GM21619 (cell line): ENCODE results near the gene FZD1.

Experiments
- ATAC-seq: cut with Tn5 transposase; IDR thresholded peaks from one replicate; pipeline ENCODE4 v1.9.1; 2021; ENCODE audit not compliant: unreplicated experiment

FZD1 gene

DNA sequence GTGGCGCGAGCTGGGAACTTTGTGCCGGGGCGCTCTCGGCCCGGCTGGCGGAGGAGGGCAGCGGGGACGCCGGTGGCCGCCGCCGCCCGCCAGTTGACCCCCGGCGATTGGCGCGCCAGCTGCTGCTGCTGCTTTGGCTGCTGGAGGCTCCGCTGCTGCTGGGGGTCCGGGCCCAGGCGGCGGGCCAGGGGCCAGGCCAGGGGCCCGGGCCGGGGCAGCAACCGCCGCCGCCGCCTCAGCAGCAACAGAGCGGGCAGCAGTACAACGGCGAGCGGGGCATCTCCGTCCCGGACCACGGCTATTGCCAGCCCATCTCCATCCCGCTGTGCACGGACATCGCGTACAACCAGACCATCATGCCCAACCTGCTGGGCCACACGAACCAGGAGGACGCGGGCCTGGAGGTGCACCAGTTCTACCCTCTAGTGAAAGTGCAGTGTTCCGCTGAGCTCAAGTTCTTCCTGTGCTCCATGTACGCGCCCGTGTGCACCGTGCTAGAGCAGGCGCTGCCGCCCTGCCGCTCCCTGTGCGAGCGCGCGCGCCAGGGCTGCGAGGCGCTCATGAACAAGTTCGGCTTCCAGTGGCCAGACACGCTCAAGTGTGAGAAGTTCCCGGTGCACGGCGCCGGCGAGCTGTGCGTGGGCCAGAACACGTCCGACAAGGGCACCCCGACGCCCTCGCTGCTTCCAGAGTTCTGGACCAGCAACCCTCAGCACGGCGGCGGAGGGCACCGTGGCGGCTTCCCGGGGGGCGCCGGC is 870 bp downstream of the FZD1 start:
- ATAC-seq = peak; percentile 32

DNA sequence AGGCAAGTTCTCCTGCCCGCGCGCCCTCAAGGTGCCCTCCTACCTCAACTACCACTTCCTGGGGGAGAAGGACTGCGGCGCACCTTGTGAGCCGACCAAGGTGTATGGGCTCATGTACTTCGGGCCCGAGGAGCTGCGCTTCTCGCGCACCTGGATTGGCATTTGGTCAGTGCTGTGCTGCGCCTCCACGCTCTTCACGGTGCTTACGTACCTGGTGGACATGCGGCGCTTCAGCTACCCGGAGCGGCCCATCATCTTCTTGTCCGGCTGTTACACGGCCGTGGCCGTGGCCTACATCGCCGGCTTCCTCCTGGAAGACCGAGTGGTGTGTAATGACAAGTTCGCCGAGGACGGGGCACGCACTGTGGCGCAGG is 1.4 kb downstream of the FZD1 start:
- no peak for ATAC-seq

DNA sequence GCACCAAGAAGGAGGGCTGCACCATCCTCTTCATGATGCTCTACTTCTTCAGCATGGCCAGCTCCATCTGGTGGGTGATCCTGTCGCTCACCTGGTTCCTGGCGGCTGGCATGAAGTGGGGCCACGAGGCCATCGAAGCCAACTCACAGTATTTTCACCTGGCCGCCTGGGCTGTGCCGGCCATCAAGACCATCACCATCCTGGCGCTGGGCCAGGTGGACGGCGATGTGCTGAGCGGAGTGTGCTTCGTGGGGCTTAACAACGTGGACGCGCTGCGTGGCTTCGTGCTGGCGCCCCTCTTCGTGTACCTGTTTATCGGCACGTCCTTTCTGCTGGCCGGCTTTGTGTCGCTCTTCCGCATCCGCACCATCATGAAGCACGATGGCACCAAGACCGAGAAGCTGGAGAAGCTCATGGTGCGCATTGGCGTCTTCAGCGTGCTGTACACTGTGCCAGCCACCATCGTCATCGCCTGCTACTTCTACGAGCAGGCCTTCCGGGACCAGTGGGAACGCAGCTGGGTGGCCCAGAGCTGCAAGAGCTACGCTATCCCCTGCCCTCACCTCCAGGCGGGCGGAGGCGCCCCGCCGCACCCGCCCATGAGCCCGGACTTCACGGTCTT is 1.9 kb downstream of the FZD1 start:
- ATAC-seq = no peak

- no peak for ATAC-seq
Measured at GRCh38 chr7:91266689-91267090, 2.5 kb downstream of the FZD1 start.

DNA sequence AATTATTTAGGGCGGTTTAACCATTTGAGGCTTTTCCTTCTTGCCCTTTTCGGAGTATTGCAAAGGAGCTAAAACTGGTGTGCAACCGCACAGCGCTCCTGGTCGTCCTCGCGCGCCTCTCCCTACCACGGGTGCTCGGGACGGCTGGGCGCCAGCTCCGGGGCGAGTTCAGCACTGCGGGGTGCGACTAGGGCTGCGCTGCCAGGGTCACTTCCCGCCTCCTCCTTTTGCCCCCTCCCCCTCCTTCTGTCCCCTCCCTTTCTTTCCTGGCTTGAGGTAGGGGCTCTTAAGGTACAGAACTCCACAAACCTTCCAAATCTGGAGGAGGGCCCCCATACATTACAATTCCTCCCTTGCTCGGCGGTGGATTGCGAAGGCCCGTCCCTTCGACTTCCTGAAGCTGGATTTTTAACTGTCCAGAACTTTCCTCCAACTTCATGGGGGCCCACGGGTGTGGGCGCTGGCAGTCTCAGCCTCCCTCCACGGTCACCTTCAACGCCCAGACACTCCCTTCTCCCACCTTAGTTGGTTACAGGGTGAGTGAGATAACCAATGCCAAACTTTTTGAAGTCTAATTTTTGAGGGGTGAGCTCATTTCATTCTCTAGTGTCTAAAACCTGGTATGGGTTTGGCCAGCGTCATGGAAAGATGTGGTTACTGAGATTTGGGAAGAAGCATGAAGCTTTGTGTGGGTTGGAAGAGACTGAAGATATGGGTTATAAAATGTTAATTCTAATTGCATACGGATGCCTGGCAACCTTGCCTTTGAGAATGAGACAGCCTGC is 3.1 kb downstream of the FZD1 start:
- ATAC-seq = no peak

GRCh38 chr7:91270372-91270771 is 6.1 kb downstream of the FZD1 start:
- no peak for ATAC-seq

- peak; percentile 91 for ATAC-seq
Measured at GRCh38 chr7:91276909-91277308, 12.7 kb downstream of the FZD1 start.

DNA sequence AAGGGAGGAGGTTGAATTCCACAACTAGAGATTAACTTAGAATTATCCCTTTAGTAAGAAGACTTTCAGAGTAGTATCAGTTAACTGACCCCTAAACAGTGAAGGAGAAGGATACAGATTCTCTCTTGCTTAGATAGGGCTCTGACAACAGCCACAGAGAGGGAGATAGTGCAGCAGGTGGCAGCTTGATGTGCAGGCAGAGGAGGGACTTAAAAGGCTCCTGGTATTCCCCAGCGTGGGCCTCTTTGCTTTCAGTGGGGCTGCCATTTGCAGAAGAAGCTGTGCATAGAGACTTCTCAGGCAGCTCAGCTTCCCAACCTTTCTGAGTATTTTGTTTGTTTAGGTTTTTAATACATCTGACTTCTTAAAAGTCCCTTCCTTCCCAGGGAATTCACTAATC is 16.0 kb downstream of the FZD1 start:
- ATAC-seq = no peak

DNA sequence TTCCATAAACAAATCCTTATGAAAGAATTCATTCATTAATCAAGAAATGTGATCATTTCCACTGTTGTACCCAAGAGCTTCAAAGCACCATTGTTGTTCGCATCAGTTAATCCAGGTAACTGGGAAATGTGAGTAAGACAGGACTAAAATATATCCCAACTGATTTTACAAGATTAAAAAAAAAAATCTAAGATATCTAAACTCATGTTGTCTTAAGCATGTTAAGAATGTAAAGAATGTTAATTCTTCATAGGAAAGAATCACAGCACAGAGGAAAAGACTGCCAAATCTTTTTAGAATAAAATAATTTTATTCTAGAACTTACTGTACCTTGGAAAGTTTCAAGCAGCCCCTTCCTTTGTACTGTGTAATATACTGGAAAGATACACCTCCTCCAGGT is 16.4 kb downstream of the FZD1 start:
- no peak for ATAC-seq

DNA sequence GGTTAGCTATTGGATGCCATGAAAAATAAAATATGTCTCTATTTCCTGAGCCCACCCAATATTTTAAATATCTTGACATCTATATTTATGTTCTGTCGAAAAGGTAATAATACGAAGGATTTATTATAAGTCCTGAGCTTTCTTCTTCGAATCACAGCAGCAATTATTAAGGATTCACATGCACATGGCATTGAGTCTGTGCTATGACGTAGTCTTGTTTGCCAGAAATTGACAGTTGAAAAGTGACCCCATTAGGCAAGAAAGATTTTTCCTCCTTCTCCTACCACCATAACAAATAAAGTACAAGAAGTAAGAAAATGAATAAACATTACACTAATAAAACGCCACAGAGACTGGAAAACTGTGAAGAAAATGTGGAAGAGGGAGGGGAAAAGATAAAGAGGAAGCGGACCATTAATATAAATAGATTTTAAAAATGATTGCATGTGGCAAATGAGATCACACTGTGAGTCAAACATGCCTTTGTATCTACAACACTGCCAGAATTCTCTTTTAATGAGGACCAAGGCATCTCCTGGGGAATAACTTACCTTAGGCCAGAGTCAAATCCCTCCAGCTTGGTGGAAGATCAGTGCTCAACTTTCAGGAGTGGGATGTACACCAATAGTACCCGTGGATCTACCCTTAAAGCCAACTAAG is 21.6 kb downstream of the FZD1 start:
- no peak for ATAC-seq

GRCh38 chr7:91286432-91286831 is 22.2 kb downstream of the FZD1 start:
- no peak for ATAC-seq

GRCh38 chr7:91287371-91288084 is 23.3 kb downstream of the FZD1 start:
- ATAC-seq = no peak

GRCh38 chr7:91288208-91288824 is 24.1 kb downstream of the FZD1 start:
- peak; percentile 57 for ATAC-seq

DNA sequence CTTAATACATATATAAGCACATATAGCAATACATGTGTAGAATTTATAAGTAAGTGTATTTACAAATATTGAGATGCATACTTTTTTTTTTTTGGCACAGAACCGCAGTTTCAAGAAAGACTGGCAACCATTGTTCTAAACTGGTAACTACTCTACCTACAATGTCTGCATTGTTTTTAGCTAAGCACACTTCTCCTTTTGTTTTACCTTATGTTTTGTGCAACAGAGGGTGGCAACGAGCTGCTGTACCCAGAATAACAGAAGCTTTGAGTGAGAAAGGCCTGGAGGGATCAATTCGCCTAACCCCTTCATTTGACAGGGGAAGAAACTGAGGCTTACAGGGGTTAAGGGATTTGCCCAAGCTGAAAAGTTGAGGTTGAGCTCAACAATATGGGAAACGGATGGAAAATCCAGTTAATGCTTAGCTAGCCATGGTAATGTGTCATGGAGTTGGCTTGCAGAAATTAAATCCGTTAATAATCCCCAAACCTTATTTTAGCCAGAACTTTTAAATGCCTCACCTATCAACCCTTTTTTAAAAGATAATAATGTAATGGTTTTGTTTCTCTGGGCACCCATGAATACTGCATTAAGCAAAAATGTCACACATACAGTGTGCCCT is 25.5 kb downstream of the FZD1 start:
- ATAC-seq = no peak

DNA sequence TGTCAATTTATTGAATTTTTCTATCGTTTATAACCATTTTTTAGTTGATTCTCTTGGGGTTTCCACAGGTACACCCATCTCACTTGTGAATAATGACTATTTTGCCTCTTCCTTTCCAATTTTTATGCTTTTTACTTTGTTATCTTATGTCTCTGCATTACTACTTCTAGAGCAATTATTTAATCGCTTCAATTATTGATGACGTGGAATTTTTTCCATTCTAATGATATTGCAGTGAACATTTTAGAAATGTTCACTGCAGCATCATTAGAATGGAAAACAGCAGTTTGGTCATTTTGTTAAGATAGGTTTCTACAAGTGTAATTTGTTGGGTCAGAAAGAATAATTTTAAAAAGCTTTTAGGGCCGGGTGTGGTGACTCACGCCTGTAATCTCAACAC is 27.1 kb downstream of the FZD1 start:
- no peak for ATAC-seq

- no peak for ATAC-seq
Measured at GRCh38 chr7:91291902-91292301, 27.7 kb downstream of the FZD1 start.

DNA sequence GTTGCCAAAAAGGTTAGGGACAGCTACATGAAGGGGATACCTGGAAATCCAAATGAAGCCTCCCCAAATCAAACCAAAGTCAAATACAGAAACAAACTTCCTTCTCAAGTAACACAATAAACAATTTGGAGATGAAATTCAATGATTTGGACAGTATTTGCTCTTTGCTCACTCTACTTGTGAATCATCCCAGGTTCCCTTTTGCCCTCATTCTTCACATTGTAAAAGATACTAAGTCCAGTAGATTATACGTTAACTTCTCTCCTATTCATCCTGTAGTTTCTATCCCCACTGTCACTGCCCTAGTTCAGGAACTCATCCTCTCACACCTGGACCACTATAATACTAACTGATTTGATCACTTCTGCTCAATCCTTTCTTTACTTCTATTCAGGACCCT is 28.3 kb downstream of the FZD1 start:
- ATAC-seq = no peak

GRCh38 chr7:91293136-91293535 is 28.9 kb downstream of the FZD1 start:
- no peak for ATAC-seq

DNA sequence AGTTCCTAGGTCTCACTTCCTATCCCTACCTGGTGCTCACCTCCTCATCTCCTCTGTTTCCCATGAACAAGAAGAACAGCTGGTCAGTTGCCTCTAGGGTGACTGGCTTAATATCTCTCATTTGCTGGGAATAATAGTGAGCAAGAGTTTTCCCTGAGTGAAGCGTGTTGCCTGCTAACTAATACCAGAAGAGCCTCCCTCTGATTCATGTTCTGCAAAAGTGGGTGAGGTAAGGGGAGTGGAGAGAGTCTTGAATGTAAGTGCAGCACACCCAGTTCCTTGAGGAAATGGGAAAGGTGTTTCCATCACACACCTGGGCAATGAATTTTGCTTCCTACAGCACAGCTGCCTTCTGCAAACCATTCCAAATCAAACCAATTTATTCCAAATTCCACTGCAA is 29.6 kb downstream of the FZD1 start:
- no peak for ATAC-seq

GRCh38 chr7:91294639-91295220 is 30.5 kb downstream of the FZD1 start:
- no peak for ATAC-seq
